ENCODE measurements around the gene TOPAZ1. TPM values are rescaled to one million over a fixed set of nuclear protein-coding genes. Genes with fewer than 3 reads are reported as not detected.

Gene TOPAZ1
- polyA plus RNA-seq, 1 donor from 2014 or later = not detected

DNA sequence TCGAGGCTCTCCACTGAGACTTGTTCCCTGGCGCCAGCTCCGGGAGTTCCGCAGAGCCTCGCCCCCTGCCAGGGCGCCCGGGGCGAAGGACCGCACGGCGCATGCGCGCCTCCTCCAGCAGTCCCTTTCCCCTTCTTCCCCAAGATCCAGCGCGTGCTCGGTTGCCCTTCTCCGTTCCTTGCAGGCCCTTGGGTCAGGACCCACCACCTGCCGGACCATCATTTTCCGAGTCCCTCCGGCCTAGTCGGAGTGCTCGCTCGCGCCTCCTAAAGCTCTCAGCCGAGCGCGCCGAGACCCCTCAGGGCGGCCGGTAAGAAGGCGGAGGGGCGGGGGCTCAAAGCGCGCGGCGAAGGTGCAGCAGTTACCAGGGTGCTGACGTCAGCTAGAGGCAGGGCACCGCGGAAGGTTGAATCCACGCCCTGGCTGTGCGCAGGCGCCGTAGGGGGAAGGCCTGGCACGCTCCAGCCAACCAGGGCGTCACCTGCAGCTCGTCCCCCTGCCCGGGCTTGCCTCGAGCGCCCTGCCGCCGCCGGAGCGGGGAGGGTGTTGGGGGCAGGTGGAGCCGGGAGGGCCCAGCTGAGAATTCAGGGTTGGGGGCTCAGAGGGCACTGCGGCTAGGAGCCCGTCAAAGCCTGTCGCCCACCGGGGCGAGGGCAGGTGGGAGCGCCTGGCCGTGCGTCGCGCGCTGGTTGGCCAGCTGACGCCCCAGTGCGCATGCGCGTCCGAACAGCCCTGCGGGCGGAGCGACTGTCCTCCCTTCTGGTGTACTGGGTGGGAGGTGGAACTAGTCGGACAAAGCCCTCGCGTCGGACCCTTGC is 96.5 kb downstream of the TOPAZ1 start, which contains the start of gene TCAIM:
Gene TCAIM, plus strand, starts transcription at position 757 of the 818 bp plus-strand sequence. CDS start 16,017 bp downstream, outside the sequence.
- peak within 1 kb of the TSS; percentile 94 for H3K27ac ChIP-seq (ENCODE audit: low read length)
- H3K27me3 ChIP-seq (ENCODE audit: insufficient read depth, low read depth, low read length) = no peaks in the 10 kb centered on the region
- peak within 1 kb of the TSS; percentile 83 for H2AFZ ChIP-seq (ENCODE audit: low read depth, low read length)
- H3K4me3 ChIP-seq (ENCODE audit: low read length) = peak within 1 kb of the TSS; percentile 67
- H4K20me1 ChIP-seq (ENCODE audit: insufficient read depth) = no peaks in the 10 kb centered on the region
- H3K9me3 ChIP-seq (ENCODE audit: low read length) = no peaks in the 10 kb centered on the region
- H3K9ac ChIP-seq (ENCODE audit: low read length) = peak within 1 kb of the TSS; percentile 91
- no peaks in the 10 kb centered on the region for H3K9me2 ChIP-seq (ENCODE audit: insufficient read depth, low read length)
- peaks cover 28% of the 10 kb centered on the region for H3K79me2 ChIP-seq (replicated peaks; ENCODE audit: insufficient read depth, low read length)
- H3K36me3 ChIP-seq (ENCODE audit: insufficient read depth, low read length) = no peaks in the 10 kb centered on the region
- no peaks in the 10 kb centered on the region for H3F3A ChIP-seq (ENCODE audit: insufficient read depth, low read length, poor library complexity, severe bottlenecking)
- TF ChIP-seq SMC3 (conservative IDR thresholded peaks at IDR 0.05; ENCODE audit: poor library complexity) (peak; percentile 20), EP300 (conservative IDR thresholded peaks at IDR 0.05; ENCODE audit: poor library complexity, severe bottlenecking) (peak; percentile 84), MXI1 (conservative IDR thresholded peaks at IDR 0.05; ENCODE audit: poor library complexity, severe bottlenecking) (peak; percentile 89), TAF1 (IDR thresholded peaks at IDR 0.05; ENCODE audit: low read depth) (peak; percentile 77), EZH2 (IDR thresholded peaks at IDR 0.05; ENCODE audit: borderline replicate concordance, insufficient read depth, low read length, poor library complexity, severe bottlenecking) (no peak), RAD21 (conservative IDR thresholded peaks at IDR 0.05) (no peak), POLR2AphosphoS5 (IDR thresholded peaks at IDR 0.05) (peak; percentile 95)
- TF ChIP-seq, protein P1, sequence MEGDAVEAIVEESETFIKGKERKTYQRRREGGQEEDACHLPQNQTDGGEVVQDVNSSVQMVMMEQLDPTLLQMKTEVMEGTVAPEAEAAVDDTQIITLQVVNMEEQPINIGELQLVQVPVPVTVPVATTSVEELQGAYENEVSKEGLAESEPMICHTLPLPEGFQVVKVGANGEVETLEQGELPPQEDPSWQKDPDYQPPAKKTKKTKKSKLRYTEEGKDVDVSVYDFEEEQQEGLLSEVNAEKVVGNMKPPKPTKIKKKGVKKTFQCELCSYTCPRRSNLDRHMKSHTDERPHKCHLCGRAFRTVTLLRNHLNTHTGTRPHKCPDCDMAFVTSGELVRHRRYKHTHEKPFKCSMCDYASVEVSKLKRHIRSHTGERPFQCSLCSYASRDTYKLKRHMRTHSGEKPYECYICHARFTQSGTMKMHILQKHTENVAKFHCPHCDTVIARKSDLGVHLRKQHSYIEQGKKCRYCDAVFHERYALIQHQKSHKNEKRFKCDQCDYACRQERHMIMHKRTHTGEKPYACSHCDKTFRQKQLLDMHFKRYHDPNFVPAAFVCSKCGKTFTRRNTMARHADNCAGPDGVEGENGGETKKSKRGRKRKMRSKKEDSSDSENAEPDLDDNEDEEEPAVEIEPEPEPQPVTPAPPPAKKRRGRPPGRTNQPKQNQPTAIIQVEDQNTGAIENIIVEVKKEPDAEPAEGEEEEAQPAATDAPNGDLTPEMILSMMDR (IDR thresholded peaks at IDR 0.05; ENCODE audit: poor library complexity, severe bottlenecking) = peak; percentile 52
- TF ChIP-seq, protein P2, sequence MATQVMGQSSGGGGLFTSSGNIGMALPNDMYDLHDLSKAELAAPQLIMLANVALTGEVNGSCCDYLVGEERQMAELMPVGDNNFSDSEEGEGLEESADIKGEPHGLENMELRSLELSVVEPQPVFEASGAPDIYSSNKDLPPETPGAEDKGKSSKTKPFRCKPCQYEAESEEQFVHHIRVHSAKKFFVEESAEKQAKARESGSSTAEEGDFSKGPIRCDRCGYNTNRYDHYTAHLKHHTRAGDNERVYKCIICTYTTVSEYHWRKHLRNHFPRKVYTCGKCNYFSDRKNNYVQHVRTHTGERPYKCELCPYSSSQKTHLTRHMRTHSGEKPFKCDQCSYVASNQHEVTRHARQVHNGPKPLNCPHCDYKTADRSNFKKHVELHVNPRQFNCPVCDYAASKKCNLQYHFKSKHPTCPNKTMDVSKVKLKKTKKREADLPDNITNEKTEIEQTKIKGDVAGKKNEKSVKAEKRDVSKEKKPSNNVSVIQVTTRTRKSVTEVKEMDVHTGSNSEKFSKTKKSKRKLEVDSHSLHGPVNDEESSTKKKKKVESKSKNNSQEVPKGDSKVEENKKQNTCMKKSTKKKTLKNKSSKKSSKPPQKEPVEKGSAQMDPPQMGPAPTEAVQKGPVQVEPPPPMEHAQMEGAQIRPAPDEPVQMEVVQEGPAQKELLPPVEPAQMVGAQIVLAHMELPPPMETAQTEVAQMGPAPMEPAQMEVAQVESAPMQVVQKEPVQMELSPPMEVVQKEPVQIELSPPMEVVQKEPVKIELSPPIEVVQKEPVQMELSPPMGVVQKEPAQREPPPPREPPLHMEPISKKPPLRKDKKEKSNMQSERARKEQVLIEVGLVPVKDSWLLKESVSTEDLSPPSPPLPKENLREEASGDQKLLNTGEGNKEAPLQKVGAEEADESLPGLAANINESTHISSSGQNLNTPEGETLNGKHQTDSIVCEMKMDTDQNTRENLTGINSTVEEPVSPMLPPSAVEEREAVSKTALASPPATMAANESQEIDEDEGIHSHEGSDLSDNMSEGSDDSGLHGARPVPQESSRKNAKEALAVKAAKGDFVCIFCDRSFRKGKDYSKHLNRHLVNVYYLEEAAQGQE (IDR thresholded peaks at IDR 0.05; ENCODE audit: borderline replicate concordance) = peak; percentile 92
- peak within 1 kb of the TSS; percentile 96 for H3K4me2 ChIP-seq (ENCODE audit: low read length)

DNA sequence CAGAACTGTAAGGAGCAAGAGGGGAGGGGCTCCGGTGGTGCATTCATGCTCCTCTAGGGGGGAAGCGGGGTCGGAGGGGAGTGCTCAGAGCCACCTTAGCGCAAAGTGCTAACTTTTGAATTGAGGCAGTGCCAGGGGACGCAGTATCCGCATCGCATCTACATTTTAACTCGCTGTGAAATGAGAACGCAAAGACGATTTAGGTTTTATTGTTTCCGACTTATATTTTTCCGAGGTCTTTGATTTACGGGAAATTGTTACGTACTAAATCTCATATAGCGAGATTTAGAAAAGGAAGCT is 97.1 kb downstream of the TOPAZ1 start:
- H3K27ac ChIP-seq (ENCODE audit: low read length) = peak overlapping the region; percentile 94

More for the DNA sequence above, 97.1 kb downstream of the TOPAZ1 start:
- H4K20me1 ChIP-seq (ENCODE audit: insufficient read depth) = no peaks in the 10 kb centered on the region
- no peaks in the 10 kb centered on the region for H3K36me3 ChIP-seq (ENCODE audit: insufficient read depth, low read length)
- peak overlapping the region; percentile 67 for H3K4me3 ChIP-seq (ENCODE audit: low read length)
- no peaks in the 10 kb centered on the region for H3K9me3 ChIP-seq (ENCODE audit: low read length)
- TF ChIP-seq, protein P1 (IDR thresholded peaks at IDR 0.05; ENCODE audit: poor library complexity, severe bottlenecking) = no peak
- TF ChIP-seq, protein P2 (IDR thresholded peaks at IDR 0.05; ENCODE audit: borderline replicate concordance) = no peak
- no peak for TF ChIP-seq EZH2 (IDR thresholded peaks at IDR 0.05; ENCODE audit: borderline replicate concordance, insufficient read depth, low read length, poor library complexity, severe bottlenecking)
- no peak for TF ChIP-seq POLR2AphosphoS5 (IDR thresholded peaks at IDR 0.05)
- no peak for TF ChIP-seq EP300 (conservative IDR thresholded peaks at IDR 0.05; ENCODE audit: poor library complexity, severe bottlenecking)
- no peak for TF ChIP-seq TAF1 (IDR thresholded peaks at IDR 0.05; ENCODE audit: low read depth)
- no peak for TF ChIP-seq MXI1 (conservative IDR thresholded peaks at IDR 0.05; ENCODE audit: poor library complexity, severe bottlenecking)
- no peak for TF ChIP-seq RAD21 (conservative IDR thresholded peaks at IDR 0.05)
- TF ChIP-seq SMC3 (conservative IDR thresholded peaks at IDR 0.05; ENCODE audit: poor library complexity) = no peak
- H3K27me3 ChIP-seq (ENCODE audit: insufficient read depth, low read depth, low read length) = no peaks in the 10 kb centered on the region
- H3F3A ChIP-seq (ENCODE audit: insufficient read depth, low read length, poor library complexity, severe bottlenecking) = no peaks in the 10 kb centered on the region
- H2AFZ ChIP-seq (ENCODE audit: low read depth, low read length) = peak overlapping the region; percentile 83
- no peaks in the 10 kb centered on the region for H3K9me2 ChIP-seq (ENCODE audit: insufficient read depth, low read length)
- peak overlapping the region; percentile 96 for H3K4me2 ChIP-seq (ENCODE audit: low read length)
- H3K79me2 ChIP-seq (replicated peaks; ENCODE audit: insufficient read depth, low read length) = peaks cover 28% of the 10 kb centered on the region
- H3K9ac ChIP-seq (ENCODE audit: low read length) = peak overlapping the region; percentile 91
